Glomerular visceral epithelial cell (primary cell): Measurements from ENCODE around the gene ANXA6.
A peak's percentile ranks its signal among the peaks of the same experiment; 100 is the strongest.
"Not testable (repeated sequence)": the region's sequence is repeated elsewhere in the genome, so short reads cannot be mapped to it uniquely, and the experiment has no call there.

ENCODE experiments used
- DNase-seq: peaks from one replicate; pipeline ENCODE4 v3.0.0-alpha.2; 2016; ENCODE audit errors: extremely low spot score

Gene ANXA6

DNA sequence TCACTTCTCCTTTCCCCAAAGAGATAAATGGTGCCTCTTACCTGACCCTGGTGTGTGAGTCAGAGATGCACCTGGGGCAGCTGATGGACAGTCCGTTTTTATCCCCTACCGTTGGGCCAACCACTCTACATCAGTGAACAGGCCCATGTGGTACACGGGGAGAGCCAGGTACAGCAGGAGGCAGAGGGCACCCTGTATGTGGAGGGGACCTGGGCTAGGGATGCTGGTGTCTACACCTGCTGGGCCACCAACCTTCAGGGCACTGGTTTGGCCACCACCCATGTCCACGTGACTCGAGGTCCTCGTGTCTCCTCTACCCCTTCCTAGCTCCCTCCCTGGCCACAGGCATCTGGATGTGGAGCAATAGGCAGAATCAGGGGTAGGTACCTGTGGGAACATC is 22.7 kb upstream of the ANXA6 start:
- DNase-seq: no peak

GRCh38 chr5:151179489-151179840 is 21.9 kb upstream of the ANXA6 start:
- DNase-seq: no peak

DNA sequence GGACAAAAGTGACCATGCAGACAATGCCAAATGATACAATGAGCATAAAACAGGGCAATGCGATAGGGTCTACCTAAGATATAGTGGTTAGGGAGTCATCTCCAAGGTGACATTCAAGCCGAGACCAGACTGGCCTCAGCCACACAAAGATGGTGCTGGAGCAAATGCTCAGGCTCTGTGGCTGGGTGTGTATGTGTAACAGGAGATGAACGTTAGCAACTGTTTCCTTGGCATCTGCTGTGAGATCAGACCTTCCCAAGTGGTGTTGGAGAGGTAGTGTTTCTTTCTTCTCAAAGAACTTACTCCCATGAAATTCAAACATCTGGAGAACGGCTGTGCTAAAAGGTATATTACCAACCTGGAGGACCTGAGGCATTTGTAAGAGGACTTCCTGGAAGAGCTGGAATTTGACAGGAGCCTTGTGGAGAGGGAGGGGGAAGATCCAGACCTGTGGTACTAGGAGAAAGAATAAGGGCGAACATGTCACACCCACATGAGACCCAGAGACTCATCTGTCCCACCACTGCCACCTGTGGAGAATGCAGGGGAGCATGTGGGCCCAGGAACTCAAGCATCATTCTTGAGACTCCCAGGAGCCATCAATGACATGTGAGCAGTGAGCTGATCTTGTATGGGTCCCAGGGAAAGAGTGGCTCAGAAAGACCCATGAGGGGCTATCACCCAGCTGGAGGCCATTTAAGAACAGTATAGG is 21.4 kb upstream of the ANXA6 start:
- no peak for DNase-seq

GRCh38 chr5:151178372-151178771 is 20.8 kb upstream of the ANXA6 start:
- no peak for DNase-seq

GRCh38 chr5:151176268-151176667 is 18.7 kb upstream of the ANXA6 start:
- not testable (repeated sequence) for DNase-seq

DNA sequence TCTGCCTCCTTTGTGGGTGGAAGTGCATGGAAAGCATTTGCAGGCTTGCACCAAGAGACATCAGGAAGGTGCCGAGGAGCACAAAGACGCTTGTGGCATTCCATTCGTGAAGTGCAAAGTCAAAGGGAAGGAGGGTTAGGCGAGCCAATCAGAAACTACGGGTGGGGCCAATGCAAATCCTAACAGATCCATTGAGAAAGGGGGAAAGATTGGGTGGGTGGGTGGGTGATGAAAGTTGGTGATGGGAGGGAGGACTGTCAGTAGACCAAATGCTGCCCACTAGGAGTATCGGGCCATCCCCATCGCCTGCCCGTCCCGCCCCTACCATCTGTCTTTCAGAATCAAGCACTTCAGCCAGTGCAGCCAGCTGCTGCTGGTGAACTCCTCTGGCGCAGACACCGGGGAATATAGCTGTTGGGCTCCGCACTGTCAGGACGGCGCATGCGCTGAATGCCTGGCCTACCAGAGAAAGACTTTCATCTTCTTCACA is 17.1 kb upstream of the ANXA6 start:
- no peak for DNase-seq

- DNase-seq: no peak
Observed at GRCh38 chr5:151173711-151174611, 16.4 kb upstream of the ANXA6 start.

DNA sequence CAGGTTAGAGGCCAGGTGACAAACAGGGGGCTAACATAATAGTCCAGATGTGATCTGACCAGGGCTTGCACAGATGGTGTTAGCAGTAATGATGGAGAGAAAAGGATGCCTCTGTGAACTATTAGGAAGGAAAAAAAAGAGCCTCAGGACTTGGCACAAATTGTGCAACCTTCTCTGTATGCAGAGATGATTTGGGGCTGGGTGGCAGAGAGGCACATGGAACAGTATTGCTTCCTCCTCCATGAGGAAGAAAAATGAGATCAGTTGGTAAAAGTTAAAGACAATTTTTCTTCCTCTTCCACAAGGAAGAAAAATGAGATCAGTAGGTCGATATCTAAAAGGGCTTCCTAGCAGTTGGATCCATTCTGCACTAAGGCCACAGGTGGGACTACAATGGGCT is 13.9 kb upstream of the ANXA6 start:
- no peak for DNase-seq

DNA sequence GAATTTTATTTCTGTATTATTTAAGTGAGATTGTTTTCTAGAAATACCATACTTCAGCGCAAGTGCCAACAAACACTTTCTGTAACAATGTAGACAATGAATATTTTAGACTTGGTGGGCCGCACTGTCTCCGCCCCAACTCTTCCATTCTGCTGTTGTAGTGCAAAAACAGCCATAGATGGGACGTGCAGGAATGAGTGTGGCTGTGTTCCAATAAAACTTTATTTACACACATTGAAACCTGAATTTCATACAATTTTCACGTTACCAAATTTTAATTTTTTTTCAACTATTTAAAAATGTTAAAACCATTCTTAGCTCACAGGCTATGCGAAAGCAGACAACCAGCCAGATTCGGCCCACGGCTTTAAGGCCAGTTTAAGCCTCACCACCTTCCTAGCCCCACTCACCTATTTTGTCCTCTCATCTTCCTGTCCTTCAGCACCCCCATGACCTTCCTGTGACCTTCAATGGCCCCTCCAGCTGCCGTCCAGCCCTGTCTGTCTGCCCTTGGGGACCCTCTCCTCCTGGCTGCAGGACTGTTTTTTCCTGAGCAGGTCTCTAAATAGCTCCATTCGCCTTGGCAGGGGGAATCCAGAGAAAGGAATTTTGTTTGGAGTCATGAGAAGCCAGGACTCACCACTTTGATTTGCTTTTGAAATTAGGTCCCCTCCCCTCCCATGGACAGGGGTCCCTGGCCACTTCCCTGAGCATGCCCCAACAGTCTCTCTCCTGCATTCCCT is 11.2 kb upstream of the ANXA6 start:
- no peak for DNase-seq

- DNase-seq: no peak
Observed at GRCh38 chr5:151167022-151167421, 9.4 kb upstream of the ANXA6 start.

DNA sequence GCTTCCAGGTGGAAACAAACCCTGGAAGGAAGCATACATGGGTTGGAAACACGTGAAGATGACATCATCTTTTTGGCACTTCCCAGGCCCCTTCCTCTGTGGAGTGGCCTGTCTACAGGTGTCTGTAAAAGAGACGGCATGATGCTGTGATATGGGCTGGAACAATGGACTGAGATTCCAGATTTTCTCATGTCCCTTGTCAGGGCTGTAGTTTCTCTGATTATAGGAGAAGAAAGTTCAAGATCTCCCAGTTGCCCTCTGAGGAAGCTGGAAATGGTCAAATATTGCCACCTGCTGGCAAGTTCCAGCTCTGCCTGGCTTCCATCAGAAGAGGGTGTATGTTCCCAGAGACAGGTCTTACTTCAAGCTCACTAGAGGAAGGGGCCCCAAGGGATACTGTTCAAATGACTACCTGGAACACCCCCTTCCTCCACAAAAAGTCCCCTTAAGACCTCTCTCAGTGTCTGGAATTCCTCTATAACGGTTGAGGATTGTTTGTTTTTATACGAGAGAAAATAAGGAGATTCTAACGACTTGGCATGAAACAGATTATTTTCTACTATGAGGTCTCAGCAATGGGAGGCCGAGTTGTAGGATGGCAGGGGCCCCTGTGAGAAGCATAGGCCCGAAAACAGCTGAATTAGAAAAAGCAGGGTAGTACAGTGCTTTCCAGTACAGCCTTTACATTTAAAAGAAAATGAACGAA is 7.3 kb upstream of the ANXA6 start:
- DNase-seq: peak; percentile 82

- no peak for DNase-seq
Observed at GRCh38 chr5:151162776-151163175, 5.2 kb upstream of the ANXA6 start.

DNA sequence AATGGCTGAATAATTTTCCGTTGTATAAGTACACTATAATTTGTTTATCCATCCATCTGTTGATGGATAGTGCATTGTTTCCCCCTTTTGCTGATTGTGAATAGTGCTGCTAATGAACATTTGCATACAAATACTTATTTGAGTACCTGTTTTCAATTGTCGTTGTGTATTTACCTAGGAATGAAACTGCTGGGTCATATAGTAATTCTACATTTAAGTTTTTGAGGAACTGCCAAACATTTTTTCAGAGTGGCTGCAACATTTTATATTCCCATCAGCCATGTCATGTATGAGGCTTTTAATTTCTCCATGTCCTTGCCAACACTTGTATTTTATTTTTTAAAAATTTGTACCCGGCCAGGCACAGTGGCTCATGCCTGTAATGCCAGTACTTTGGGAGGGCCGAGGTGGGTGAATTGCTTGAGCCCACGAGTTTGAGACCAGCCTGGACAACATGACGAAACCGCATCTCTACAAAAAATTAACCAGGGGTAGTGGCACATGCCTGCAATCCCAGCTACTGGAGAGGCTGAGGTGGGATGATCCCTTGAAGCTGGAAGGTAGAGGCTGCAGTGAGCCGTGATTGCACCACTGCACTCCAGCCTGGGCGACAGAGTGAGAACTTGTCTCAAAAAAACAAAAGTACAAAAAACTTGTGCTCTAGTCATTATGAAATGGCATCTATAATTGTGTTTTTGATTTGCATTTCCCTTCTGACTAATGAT is 2.2 kb upstream of the ANXA6 start:
- DNase-seq: peak; percentile 24

GRCh38 chr5:151158287-151158661 is 695 bp upstream of the ANXA6 start:
- peak; percentile 15 for DNase-seq

- DNase-seq: peak; percentile 33
Observed at GRCh38 chr5:151156507-151157420, 815 bp downstream of the ANXA6 start.

- DNase-seq: peak; percentile 83
Observed at GRCh38 chr5:151155775-151156506, 1.6 kb downstream of the ANXA6 start.

GRCh38 chr5:151154931-151155774 is 2.4 kb downstream of the ANXA6 start:
- peak; percentile 40 for DNase-seq

DNA sequence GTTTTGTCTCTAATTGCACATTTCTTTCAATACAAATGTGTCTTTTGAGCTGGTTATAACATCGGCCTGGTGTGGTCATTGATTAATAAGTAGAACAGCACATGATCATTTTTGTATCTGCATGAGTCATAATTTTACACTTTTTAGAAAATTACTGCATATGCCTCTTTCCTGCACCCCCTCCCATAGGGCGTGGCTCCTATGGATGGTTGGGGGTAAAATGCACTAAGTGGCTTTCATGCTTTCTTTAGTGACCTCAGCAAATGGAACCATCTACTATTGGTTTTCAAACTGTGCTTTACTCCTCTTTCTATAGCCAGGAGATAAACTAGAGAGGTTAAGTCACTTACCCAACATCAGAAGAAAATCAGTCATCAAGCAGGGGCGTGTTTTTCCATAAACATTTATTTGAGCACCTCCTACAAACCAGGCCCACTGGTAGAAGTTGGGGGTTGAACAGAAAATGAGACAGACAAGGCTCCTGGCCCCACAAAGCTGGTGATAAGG is 3.8 kb downstream of the ANXA6 start:
- no peak for DNase-seq
